Panc1 (cell line): ENCODE results near the gene CYB5D1. TPM values are rescaled to one million over a fixed set of nuclear protein-coding genes. Genes with fewer than 3 reads are reported as not detected.

Experiments
- ATAC-seq: fragments of 200-7000 bp; cut with Tn5 transposase; 2 replicates; pipeline ENCODE4 v1.9.1; 2020; ENCODE audit warnings: mild to moderate bottlenecking, moderate library complexity
- BruUV-seq: library from RNA; stranded (reverse); fragments of 400-500 nt; replicated peaks from 2 replicates; lab custom pipeline; 2021; lab: Mats Ljungman, UMichigan
- CTCF ChIA-PET: fragments of 300-600 bp; sonication (Branson Sonifier 250); formaldehyde crosslinking; loops from one replicate; lab custom pipeline; 2022; ENCODE audit warnings: antibody characterized with exemption; lab: Charles Lee
- POLR2A ChIA-PET: fragments of 300-600 bp; sonication (Branson Sonifier 250); formaldehyde crosslinking; loops from one replicate; lab custom pipeline; 2022; ENCODE audit warnings: antibody characterized with exemption; lab: Charles Lee
- DNase-seq: peaks from one replicate; pipeline ENCODE4 v3.0.0-alpha.2; 2010; ENCODE audit warnings: low read depth, low spot score
- H3K27ac ChIP-seq: 2 replicates; pipeline ENCODE4 v1.5.1; 2011; ENCODE audit warnings: mild to moderate bottlenecking, low read length, inconsistent platforms
- H3K27me3 ChIP-seq: fragments of 200-500 bp; sonication (Bioruptor generic); 2 replicates; pipeline ENCODE4 v1.6.0; 2014; ENCODE audit warnings: low read length, inconsistent platforms; ENCODE audit not compliant: control insufficient read depth, insufficient read depth
- H3K36me3 ChIP-seq: fragments of 200-500 bp; sonication (Bioruptor generic); 2 replicates; pipeline ENCODE4 v1.5.1; 2014; ENCODE audit warnings: inconsistent platforms, mild to moderate bottlenecking, low read length, moderate library complexity; ENCODE audit not compliant: control insufficient read depth, insufficient read depth
- H3K4me1 ChIP-seq: 2 replicates; pipeline ENCODE4 v1.5.1; 2011; ENCODE audit warnings: inconsistent platforms, mild to moderate bottlenecking, low read length, moderate library complexity; ENCODE audit not compliant: control insufficient read depth, insufficient read depth
- H3K4me3 ChIP-seq, 2 experiments: 2 replicates each; pipeline ENCODE4 v1.5.1; 2011 to 2012; ENCODE audit warnings: low read depth in 2 of 2, low read length in 2 of 2, mild to moderate bottlenecking in 2 of 2, inconsistent platforms in 1 of 2, moderate library complexity in 1 of 2
- H3K9me3 ChIP-seq: fragments of 200-500 bp; sonication (Bioruptor generic); 2 replicates; pipeline ENCODE4 v1.5.1; 2014; ENCODE audit warnings: low read depth, mild to moderate bottlenecking, inconsistent platforms, low read length, moderate library complexity; ENCODE audit not compliant: control insufficient read depth, insufficient read depth
- POLR2AphosphoS5 ChIP-seq: IDR thresholded peaks from 2 replicates; pipeline ENCODE4 v1.6.1; 2012; ENCODE audit warnings: mild to moderate bottlenecking, low read depth, low read length, moderate library complexity
- SIN3A ChIP-seq: IDR thresholded peaks from 2 replicates; pipeline ENCODE4 v1.6.1; 2012; ENCODE audit warnings: low read depth, mild to moderate bottlenecking, low read length, moderate library complexity, borderline replicate concordance; ENCODE audit not compliant: insufficient read depth
- TCF7L2 ChIP-seq: IDR thresholded peaks from 2 replicates; pipeline ENCODE4 v1.6.1; 2011; ENCODE audit warnings: mild to moderate bottlenecking, low read depth, low read length, inconsistent platforms
- in situ Hi-C: cut with HindIII; loops from 2 replicates; pipeline ENCODE4 v1.10.0; 2016; ENCODE audit warnings: low sequenced_read_pairs, low pct_unique_long_range_greater_than_20kb
- intact Hi-C: fragments of 100-400 bp; cut with micrococcal nuclease; formaldehyde crosslinking; loops from one replicate; pipeline ENCODE4 v1.10.0; 2022; ENCODE audit not compliant: unreplicated experiment
- total RNA-seq: library from RNA; stranded (reverse); gene quantifications from one replicate; pipeline ENCODE4 v1.2.1, GENCODE V29; 2021; ENCODE audit not compliant: unreplicated experiment
- TF ChIP-seq, protein P1 (sequence below), 2 experiments: IDR thresholded peaks; 2 replicates each; pipeline ENCODE4 v1.6.1; 2011 to 2012; ENCODE audit warnings: low read depth in 2 of 2, control low read depth in 1 of 2, low read length in 1 of 2, mild to moderate bottlenecking in 1 of 2, moderate library complexity in 1 of 2; ENCODE audit not compliant: insufficient read depth in 1 of 2
- TF ChIP-seq, protein P2 (sequence below): fragments of 450-650 bp; IDR thresholded peaks from 2 replicates; pipeline ENCODE4 v1.5.1; 2017; ENCODE audit warnings: mild to moderate bottlenecking

The CYB5D1 gene
- total RNA-seq, 1 experiment from 2014 or later: 8.6 TPM

DNA sequence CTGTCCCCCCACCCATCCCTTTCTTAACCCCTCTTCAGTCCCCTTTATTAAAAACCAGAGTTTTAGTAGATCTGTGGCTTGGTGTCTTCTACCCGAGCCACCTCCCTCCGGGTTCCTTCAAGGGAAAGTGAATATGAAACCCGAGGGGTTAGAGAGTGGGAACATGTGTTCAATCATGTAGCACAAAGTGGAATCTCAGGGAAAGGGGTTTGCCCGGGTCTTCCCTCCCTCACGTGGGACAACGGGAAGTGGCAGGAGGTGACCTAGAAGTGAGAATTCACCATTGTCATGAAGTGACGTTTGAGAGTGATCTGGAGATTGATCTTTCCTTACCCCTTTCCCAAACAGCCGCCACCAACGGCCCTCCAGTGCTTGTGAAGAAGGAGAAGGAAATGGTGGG, 53.3 kb downstream of the CYB5D1 start:
- CTCF ChIA-PET: no interaction called here
- H3K4me3 ChIP-seq: no peak overlapping the region
- no peak overlapping the region for H3K27ac ChIP-seq
- H3K27me3 ChIP-seq: no peaks in the 10 kb centered on the region
- peaks cover 5% of the 10 kb centered on the region for H3K36me3 ChIP-seq
- no peak for ATAC-seq
- BruUV-seq: no TSS peak
- intact Hi-C loops (no loop called here), in situ Hi-C loops (no loop called here)
- peaks cover 6% of the 10 kb centered on the region for H3K4me1 ChIP-seq
- DNase-seq: no peak
- TF ChIP-seq TCF7L2 (no peak), SIN3A (no peak), POLR2AphosphoS5 (no peak)
- TF ChIP-seq, protein P1, sequence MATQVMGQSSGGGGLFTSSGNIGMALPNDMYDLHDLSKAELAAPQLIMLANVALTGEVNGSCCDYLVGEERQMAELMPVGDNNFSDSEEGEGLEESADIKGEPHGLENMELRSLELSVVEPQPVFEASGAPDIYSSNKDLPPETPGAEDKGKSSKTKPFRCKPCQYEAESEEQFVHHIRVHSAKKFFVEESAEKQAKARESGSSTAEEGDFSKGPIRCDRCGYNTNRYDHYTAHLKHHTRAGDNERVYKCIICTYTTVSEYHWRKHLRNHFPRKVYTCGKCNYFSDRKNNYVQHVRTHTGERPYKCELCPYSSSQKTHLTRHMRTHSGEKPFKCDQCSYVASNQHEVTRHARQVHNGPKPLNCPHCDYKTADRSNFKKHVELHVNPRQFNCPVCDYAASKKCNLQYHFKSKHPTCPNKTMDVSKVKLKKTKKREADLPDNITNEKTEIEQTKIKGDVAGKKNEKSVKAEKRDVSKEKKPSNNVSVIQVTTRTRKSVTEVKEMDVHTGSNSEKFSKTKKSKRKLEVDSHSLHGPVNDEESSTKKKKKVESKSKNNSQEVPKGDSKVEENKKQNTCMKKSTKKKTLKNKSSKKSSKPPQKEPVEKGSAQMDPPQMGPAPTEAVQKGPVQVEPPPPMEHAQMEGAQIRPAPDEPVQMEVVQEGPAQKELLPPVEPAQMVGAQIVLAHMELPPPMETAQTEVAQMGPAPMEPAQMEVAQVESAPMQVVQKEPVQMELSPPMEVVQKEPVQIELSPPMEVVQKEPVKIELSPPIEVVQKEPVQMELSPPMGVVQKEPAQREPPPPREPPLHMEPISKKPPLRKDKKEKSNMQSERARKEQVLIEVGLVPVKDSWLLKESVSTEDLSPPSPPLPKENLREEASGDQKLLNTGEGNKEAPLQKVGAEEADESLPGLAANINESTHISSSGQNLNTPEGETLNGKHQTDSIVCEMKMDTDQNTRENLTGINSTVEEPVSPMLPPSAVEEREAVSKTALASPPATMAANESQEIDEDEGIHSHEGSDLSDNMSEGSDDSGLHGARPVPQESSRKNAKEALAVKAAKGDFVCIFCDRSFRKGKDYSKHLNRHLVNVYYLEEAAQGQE (IDR thresholded peaks at IDR 0.05; ENCODE audit: insufficient read depth in 1 of 2, low read depth in 2 of 2, low read length in 1 of 2): no peak
- TF ChIP-seq, protein P2, sequence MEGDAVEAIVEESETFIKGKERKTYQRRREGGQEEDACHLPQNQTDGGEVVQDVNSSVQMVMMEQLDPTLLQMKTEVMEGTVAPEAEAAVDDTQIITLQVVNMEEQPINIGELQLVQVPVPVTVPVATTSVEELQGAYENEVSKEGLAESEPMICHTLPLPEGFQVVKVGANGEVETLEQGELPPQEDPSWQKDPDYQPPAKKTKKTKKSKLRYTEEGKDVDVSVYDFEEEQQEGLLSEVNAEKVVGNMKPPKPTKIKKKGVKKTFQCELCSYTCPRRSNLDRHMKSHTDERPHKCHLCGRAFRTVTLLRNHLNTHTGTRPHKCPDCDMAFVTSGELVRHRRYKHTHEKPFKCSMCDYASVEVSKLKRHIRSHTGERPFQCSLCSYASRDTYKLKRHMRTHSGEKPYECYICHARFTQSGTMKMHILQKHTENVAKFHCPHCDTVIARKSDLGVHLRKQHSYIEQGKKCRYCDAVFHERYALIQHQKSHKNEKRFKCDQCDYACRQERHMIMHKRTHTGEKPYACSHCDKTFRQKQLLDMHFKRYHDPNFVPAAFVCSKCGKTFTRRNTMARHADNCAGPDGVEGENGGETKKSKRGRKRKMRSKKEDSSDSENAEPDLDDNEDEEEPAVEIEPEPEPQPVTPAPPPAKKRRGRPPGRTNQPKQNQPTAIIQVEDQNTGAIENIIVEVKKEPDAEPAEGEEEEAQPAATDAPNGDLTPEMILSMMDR: no peak
- POLR2A ChIA-PET: no interaction called here
- H3K9me3 ChIP-seq: no peaks in the 10 kb centered on the region

Other genes starting within 250 kb of the CYB5D1 start
- gene FXR2, start 243.1 kb upstream of the CYB5D1 start, total RNA-seq: 39.7 TPM
- gene SAT2, start 230.2 kb upstream of the CYB5D1 start, total RNA-seq: 74.8 TPM
- gene SHBG, start 227.9 kb upstream of the CYB5D1 start, total RNA-seq: 1.2 TPM
- 0.08 TPM for gene ATP1B2, start 207.1 kb upstream of the CYB5D1 start, total RNA-seq
- 129 TPM for gene TP53, start 170.5 kb upstream of the CYB5D1 start, total RNA-seq
- gene WRAP53, start 169.5 kb upstream of the CYB5D1 start, total RNA-seq: 27.0 TPM
- gene EFNB3, start 152.8 kb upstream of the CYB5D1 start, total RNA-seq: 2.5 TPM
- gene DNAH2, start 140.3 kb upstream of the CYB5D1 start, total RNA-seq: 0.13 TPM
- 19.9 TPM for gene KDM6B, start 23.8 kb upstream of the CYB5D1 start, total RNA-seq
- 1.6 TPM for gene TMEM88, start 2.9 kb upstream of the CYB5D1 start, total RNA-seq
- gene NAA38, start 444 bp upstream of the CYB5D1 start, total RNA-seq: 75.2 TPM
- gene CHD3, start 30.8 kb downstream of the CYB5D1 start, total RNA-seq: 84.6 TPM
- 2.6 TPM for gene RNF227, start 58.3 kb downstream of the CYB5D1 start, total RNA-seq
- 3.5 TPM for gene KCNAB3, start 71.9 kb downstream of the CYB5D1 start, total RNA-seq
- gene TRAPPC1, start 73.9 kb downstream of the CYB5D1 start, total RNA-seq: 154 TPM
- gene CNTROB, start 74.2 kb downstream of the CYB5D1 start, total RNA-seq: 60.5 TPM
- not detected for gene GUCY2D, start 144.6 kb downstream of the CYB5D1 start, total RNA-seq
- not detected for gene ALOX15B, start 181.1 kb downstream of the CYB5D1 start, total RNA-seq
- not detected for gene ALOX12B, start 229.7 kb downstream of the CYB5D1 start, total RNA-seq